Measurements from ENCODE around the gene IL5.
"Not testable (repeated sequence)": the region's sequence is repeated elsewhere in the genome, so short reads cannot be mapped to it uniquely, and the experiment has no call there.

The IL5 gene

GRCh38 chr5:132556763-132557477 lies 13.6 kb upstream of the IL5 start, which contains the start of gene RAD50:
TSS of gene RAD50 (plus strand) at chr5:132556977. CDS start at chr5:132557325, 348 bp downstream.
- H3K4me1 ChIP-seq (ENCODE audit: control insufficient read depth in 1 of 2, insufficient read depth in 1 of 2, low read depth in 1 of 2, low read length in 1 of 2) = peaks cover 17 to 18% of the 10 kb centered on the region in 2 experiments
- H3K36me3 ChIP-seq = no peaks in the 10 kb centered on the region
- no peaks in the 10 kb centered on the region for H3K27me3 ChIP-seq
- peak within 1 kb of the TSS; percentile 88 to 91 for H3K4me3 ChIP-seq (ENCODE audit: low read depth in 1 of 2, low read length in 1 of 2)
- TF ChIP-seq CTCF (IDR thresholded peaks at IDR 0.05) = no peak
- H3K27ac ChIP-seq = peak within 1 kb of the TSS; percentile 59
- no peaks in the 10 kb centered on the region for H3K9me3 ChIP-seq

GRCh38 chr5:132556153-132556762 lies 12.9 kb upstream of the IL5 start:
- Histone ChIP-seq H3K9me3 (no peaks in the 10 kb centered on the region), H3K4me3 (ENCODE audit: low read depth in 1 of 2, low read length in 1 of 2) (peak overlapping the region; percentile 88 to 91), H3K4me1 (ENCODE audit: control insufficient read depth in 1 of 2, insufficient read depth in 1 of 2, low read depth in 1 of 2, low read length in 1 of 2) (peaks cover 17 to 18% of the 10 kb centered on the region in 2 experiments), H3K27ac (peak overlapping the region; percentile 59), H3K36me3 (no peaks in the 10 kb centered on the region), H3K27me3 (peaks cover 5% of the 10 kb centered on the region)
- no peak for TF ChIP-seq CTCF (IDR thresholded peaks at IDR 0.05)

- TF ChIP-seq CTCF (IDR thresholded peaks at IDR 0.05) = no peak
- H3K27ac ChIP-seq = no peak overlapping the region
- no peaks in the 10 kb centered on the region for H3K9me3 ChIP-seq
- H3K4me1 ChIP-seq (ENCODE audit: control insufficient read depth in 1 of 2, insufficient read depth in 1 of 2, low read depth in 1 of 2, low read length in 1 of 2) = no peaks in the 10 kb centered on the region
- H3K36me3 ChIP-seq = no peaks in the 10 kb centered on the region
- H3K27me3 ChIP-seq = peaks cover 6% of the 10 kb centered on the region
- H3K4me3 ChIP-seq (ENCODE audit: low read depth in 1 of 2, low read length in 1 of 2) = no peak overlapping the region
Observed at GRCh38 chr5:132549576-132549975, 6.3 kb upstream of the IL5 start.

GRCh38 chr5:132548834-132549233 lies 5.5 kb upstream of the IL5 start:
- not testable (repeated sequence) for H3K4me1 ChIP-seq (ENCODE audit: control insufficient read depth in 1 of 2, insufficient read depth in 1 of 2, low read depth in 1 of 2, low read length in 1 of 2); H3K9me3 ChIP-seq; H3K4me3 ChIP-seq (ENCODE audit: low read depth in 1 of 2, low read length in 1 of 2); H3K27me3 ChIP-seq; H3K27ac ChIP-seq; H3K36me3 ChIP-seq

- no peak overlapping the region for H3K4me3 ChIP-seq (ENCODE audit: low read depth in 1 of 2, low read length in 1 of 2)
- H3K4me1 ChIP-seq (ENCODE audit: control insufficient read depth in 1 of 2, insufficient read depth in 1 of 2, low read depth in 1 of 2, low read length in 1 of 2) = no peaks in the 10 kb centered on the region
- no peak for TF ChIP-seq CTCF (IDR thresholded peaks at IDR 0.05)
- H3K36me3 ChIP-seq = no peaks in the 10 kb centered on the region
- peaks cover 6% of the 10 kb centered on the region for H3K27me3 ChIP-seq
- no peaks in the 10 kb centered on the region for H3K9me3 ChIP-seq
- H3K27ac ChIP-seq = no peak overlapping the region
Observed at GRCh38 chr5:132547269-132547668, 3.9 kb upstream of the IL5 start.

GRCh38 chr5:132546108-132546507 lies 2.8 kb upstream of the IL5 start:
- Histone ChIP-seq H3K4me3 (ENCODE audit: low read depth in 1 of 2, low read length in 1 of 2) (no peak overlapping the region), H3K4me1 (ENCODE audit: control insufficient read depth in 1 of 2, insufficient read depth in 1 of 2, low read depth in 1 of 2, low read length in 1 of 2) (no peaks in the 10 kb centered on the region), H3K36me3 (no peaks in the 10 kb centered on the region), H3K9me3 (no peaks in the 10 kb centered on the region), H3K27ac (no peak overlapping the region), H3K27me3 (no peaks in the 10 kb centered on the region)
- TF ChIP-seq CTCF (IDR thresholded peaks at IDR 0.05) = no peak
